K562 (cell line): Measurements from ENCODE around the gene ELOVL4. TPM values are rescaled to one million over a fixed set of nuclear protein-coding genes. Genes with fewer than 3 reads are reported as not detected.

ENCODE experiments used
- ATAC-seq: fragments of 200-7000 bp; cut with Tn5 transposase; 3 replicates; pipeline ENCODE4 v1.9.1; 2020; ENCODE audit warnings: moderate library complexity
- BruUV-seq: library from RNA; stranded (reverse); fragments of 400-500 nt; replicated peaks from 2 replicates; lab custom pipeline; 2021; lab: Mats Ljungman, UMichigan
- CTCF ChIA-PET: fragments of 300-600 bp; formaldehyde crosslinking; extraction: SDS; loops from one replicate; lab custom pipeline; 2021; ENCODE audit warnings: low intra/inter-chr PET ratio; lab: Yijun Ruan, JAX
- POLR2A ChIA-PET: fragments of 300-600, 350-650 bp; sonication (Branson Sonifier 250); formaldehyde crosslinking; extraction: SDS; loops from one replicate; lab custom pipeline; 2021; ENCODE audit warnings: antibody characterized with exemption, inconsistent platforms; lab: Yijun Ruan, JAX
- DNase-seq, 4 experiments: peaks; one replicate each; pipeline versions ENCODE4 v3.0.0 to v3.0.0-alpha.2; 2011 to 2018; ENCODE audit warnings: low spot score in 3 of 4, mixed read lengths in 3 of 4; ENCODE audit errors: extremely low read depth in 1 of 4
- FAIRE-seq: peaks from 2 replicates; lab custom pipeline; 2011; peaks lifted over from hg19 to GRCh38; lab: Jason Lieb, UNC
- H2AFZ ChIP-seq: 2 replicates; pipeline ENCODE4 v1.6.0; 2011; ENCODE audit warnings: low read depth, low read length, control low read depth, inconsistent platforms
- H3K27ac ChIP-seq: fragments of 200-600 bp; 3 replicates; pipeline ENCODE4 v1.8.0; 2011; ENCODE audit warnings: low read depth, mild to moderate bottlenecking, control low read depth, inconsistent platforms, low read length, moderate library complexity, mixed read lengths; ENCODE audit errors: extremely low read depth
- H3K27me3 ChIP-seq, 2 experiments: fragments of 300-600 bp in 1 of 2; 2 replicates in 1 of 2; 3 replicates in 1 of 2; pipeline versions ENCODE4 v1.6.0 to v1.8.0; 2011; ENCODE audit warnings: inconsistent platforms in 2 of 2, low read length in 2 of 2, mild to moderate bottlenecking in 1 of 2, mixed read lengths in 1 of 2, moderate library complexity in 1 of 2; ENCODE audit not compliant: control insufficient read depth in 2 of 2, insufficient read depth in 2 of 2
- H3K36me3 ChIP-seq: fragments of 300-600 bp; 3 replicates; pipeline ENCODE4 v1.8.0; 2011; ENCODE audit warnings: mild to moderate bottlenecking, low read length, inconsistent platforms; ENCODE audit not compliant: control insufficient read depth, insufficient read depth
- H3K4me1 ChIP-seq, 2 experiments: fragments of 200-600 bp in 1 of 2; replicated peaks in 1 of 2; 2 replicates in 1 of 2; 3 replicates in 1 of 2; pipeline versions ENCODE4 v1.5.1 to v1.8.0; 2011; ENCODE audit warnings: inconsistent platforms in 2 of 2, low read length in 2 of 2, mild to moderate bottlenecking in 1 of 2, mixed read lengths in 1 of 2, moderate library complexity in 1 of 2; ENCODE audit not compliant: control insufficient read depth in 2 of 2, insufficient read depth in 2 of 2
- H3K4me2 ChIP-seq: 2 replicates; pipeline ENCODE4 v1.6.1; 2011; ENCODE audit warnings: low read length, control low read depth, inconsistent platforms, mixed read lengths; ENCODE audit not compliant: insufficient read depth
- H3K4me3 ChIP-seq: fragments of 200-600 bp; sonication (generic), shearing (Covaris generic); 2 replicates; pipeline ENCODE4 v1.5.1; 2016; ENCODE audit warnings: control low read depth, inconsistent platforms
- H3K79me2 ChIP-seq: fragments of 200-600 bp; 3 replicates; pipeline ENCODE4 v1.8.0; 2011; ENCODE audit warnings: low read length, inconsistent platforms; ENCODE audit not compliant: control insufficient read depth, insufficient read depth
- H3K9ac ChIP-seq, 2 experiments: 2 replicates each; pipeline versions ENCODE4 v1.6.0 to v1.6.1; 2011; ENCODE audit warnings: low read depth in 2 of 2, low read length in 2 of 2, control low read depth in 1 of 2, inconsistent platforms in 1 of 2, mild to moderate bottlenecking in 1 of 2, mixed read lengths in 1 of 2; ENCODE audit not compliant: insufficient read depth in 1 of 2
- H3K9me1 ChIP-seq: one replicate; pipeline ENCODE4 v1.6.0; 2011; ENCODE audit warnings: inconsistent platforms, mild to moderate bottlenecking, low read length, moderate library complexity; ENCODE audit not compliant: control insufficient read depth, insufficient read depth
- H3K9me3 ChIP-seq: replicated peaks from 2 replicates; pipeline ENCODE4 v1.5.1; 2011; ENCODE audit warnings: low read depth, low read length, inconsistent platforms; ENCODE audit not compliant: control insufficient read depth, insufficient read depth
- H4K20me1 ChIP-seq: replicated peaks from 2 replicates; pipeline ENCODE4 v1.6.1; 2011; ENCODE audit warnings: low read length, inconsistent platforms, mixed read lengths; ENCODE audit not compliant: control insufficient read depth, insufficient read depth
- ASH1L ChIP-seq: fragments of 450-650 bp; IDR thresholded peaks from 2 replicates; pipeline ENCODE4 v1.6.1; 2018; ENCODE audit warnings: borderline replicate concordance, mild to moderate bottlenecking, low read depth; ENCODE audit not compliant: partially characterized antibody
- BRD4 ChIP-seq: fragments of 200-600 bp; sonication (generic); IDR thresholded peaks from 2 replicates; pipeline ENCODE4 v1.6.1; 2017; ENCODE audit warnings: inconsistent platforms
- BRF1 ChIP-seq: IDR thresholded peaks from 3 replicates; pipeline ENCODE4 v1.6.1; 2011; ENCODE audit warnings: borderline replicate concordance, mild to moderate bottlenecking; ENCODE audit not compliant: insufficient read length; ENCODE audit errors: extremely low read depth
- CEBPG ChIP-seq, 3 experiments: fragments of 200-800 bp in 1 of 3; sonication (Bioruptor generic) in 1 of 3; sonication (generic) in 1 of 3; formaldehyde crosslinking in 1 of 3; IDR thresholded peaks in 2 of 3; conservative IDR thresholded peaks in 1 of 3; 2 replicates each; pipeline versions ENCODE4 v1.6.1 to v1.8.0; 2016 to 2022; ENCODE audit warnings: missing compliant biosample characterization in 2 of 3, missing genetic modification characterization in 2 of 3, mild to moderate bottlenecking in 1 of 3, missing genetic modification reagents in 1 of 3
- CTCF ChIP-seq, 3 experiments: IDR thresholded peaks in 2 of 3; conservative IDR thresholded peaks in 1 of 3; 2 replicates each; pipeline ENCODE4 v1.5.1; 2011 to 2012; ENCODE audit warnings: low read length in 3 of 3, mild to moderate bottlenecking in 3 of 3, control low read depth in 2 of 3, improper control_type of control experiment in 1 of 3, inconsistent platforms in 1 of 3, low read depth in 1 of 3, mixed read lengths in 1 of 3, moderate library complexity in 1 of 3; ENCODE audit not compliant: insufficient read depth in 2 of 3
- EZH2 ChIP-seq: IDR thresholded peaks from 2 replicates; pipeline ENCODE4 v1.6.1; 2012; ENCODE audit warnings: low read depth, mild to moderate bottlenecking, inconsistent platforms, low read length, borderline replicate concordance
- KLF1 ChIP-seq: fragments of 450-650 bp; IDR thresholded peaks from 2 replicates; pipeline ENCODE4 v1.6.1; 2016; ENCODE audit warnings: missing genetic modification characterization, missing compliant biosample characterization
- PHB ChIP-seq: fragments of 250-450 bp; sonication (Bioruptor Pico); IDR thresholded peaks from 2 replicates; pipeline ENCODE4 v1.5.0; 2021
- POLR2G ChIP-seq: fragments of 200-400 bp; formaldehyde crosslinking; IDR thresholded peaks from 2 replicates; pipeline ENCODE4 v1.6.1; 2017; ENCODE audit warnings: low read depth, mild to moderate bottlenecking, antibody characterized with exemption, low read length, moderate library complexity
- RUNX1 ChIP-seq: sonication (generic); IDR thresholded peaks from 2 replicates; pipeline ENCODE4 v1.6.1; 2016; ENCODE audit warnings: antibody characterized with exemption, low read depth
- ZNF134 ChIP-seq: fragments of 250-450 bp; sonication (Bioruptor Pico); conservative IDR thresholded peaks from 2 replicates; pipeline ENCODE4 v1.4.0; 2020
- ZNF324 ChIP-seq: fragments of 250-450 bp; sonication (Bioruptor Pico); IDR thresholded peaks from 2 replicates; pipeline ENCODE4 v1.4.0; 2020; ENCODE audit warnings: mild to moderate bottlenecking
- ZNF408 ChIP-seq: fragments of 250-450 bp; sonication (Bioruptor Pico); IDR thresholded peaks from 2 replicates; pipeline ENCODE4 v1.4.0; 2020; ENCODE audit warnings: low read depth, mild to moderate bottlenecking, moderate library complexity
- WGBS: fragments of 100-300 bp; shearing (Covaris generic); methylation state at CpG from one replicate; pipeline ENCODE4 v1.1.6; 2016; ENCODE audit warnings: low coverage, mixed read lengths; ENCODE audit not compliant: insufficient coverage; ENCODE audit errors: missing lambda C conversion rate; 5-methylcytosine and 5-hydroxymethylcytosine counted together
- in situ Hi-C: fragments of 300-500 bp; cut with MboI; formaldehyde crosslinking; loops from 4 replicates; pipeline ENCODE4 v1.15.0; 2018; ENCODE audit warnings: inconsistent platforms, mixed read lengths
- intact Hi-C: fragments of 100-400 bp; cut with micrococcal nuclease; formaldehyde crosslinking; loops from 2 replicates; pipeline ENCODE4 v1.14.2; 2022
- polyA plus RNA-seq, 8 experiments: library from polyadenylated mRNA; depleted of rRNA in 4 of 8; stranded (reverse) in 5 of 8; unstranded in 3 of 8; fragments of >200 nt; fragmentation: Nextera tagmentation in 2 of 8; fragmentation: Illumina TruSeq in 1 of 8; extraction: Ambion mirVana in 2 of 8; extraction: Trizol in 1 of 8; gene quantifications; 2 replicates each; pipeline versions ENCODE4 v1.2.1 to v1.2.3, GENCODE V29; 2011 to 2014; ENCODE audit warnings: inconsistent platforms in 1 of 8, missing spikeins in 1 of 8
- total RNA-seq, 7 experiments: library from RNA; depleted of rRNA in 6 of 7; stranded (reverse); fragments of >200 nt in 6 of 7; fragmentation: Illumina TruSeq in 2 of 7; extraction: Trizol in 2 of 7; gene quantifications; 2 replicates each; pipeline versions ENCODE4 v1.2.1 to v1.2.3, GENCODE V29; 2011 to 2021; ENCODE audit warnings: low replicate concordance in 1 of 7

Gene ELOVL4
- total and polyA plus RNA-seq, 9 of the 15 experiments (the other 6 are each of a cell fraction or from before 2014, with no cell fraction given) = not detected

- TF ChIP-seq PHB (CRISPR knock-in tag) = no peak
- TF ChIP-seq ZNF134 (CRISPR knock-in tag) = no peak
- no peak for TF ChIP-seq RUNX1
- no peak for TF ChIP-seq ZNF324 (CRISPR knock-in tag)
- TF ChIP-seq POLR2G = no peak
- no peak for TF ChIP-seq BRD4
- TF ChIP-seq CEBPG (CRISPR knock-in tag; IDR thresholded peaks at IDR 0.05) = no peak
- TF ChIP-seq CEBPG (tag; conservative IDR thresholded peaks at IDR 0.05 in 1 of 2, IDR thresholded peaks at IDR 0.05 in 1 of 2) = no peak
- no peak for TF ChIP-seq ZNF408
- no peak for TF ChIP-seq ASH1L
- TF ChIP-seq KLF1 (tag) = no peak
- TF ChIP-seq CTCF (IDR thresholded peaks at IDR 0.05 in 2 of 3, conservative IDR thresholded peaks at IDR 0.05 in 1 of 3; ENCODE audit: insufficient read depth in 2 of 3, low read depth in 1 of 3, low read length in 3 of 3) = no peak
- TF ChIP-seq EZH2 = no peak
- no peak for TF ChIP-seq BRF1
- Histone ChIP-seq H3K9ac (no peak overlapping the region), H3K4me1 (no peaks in the 10 kb centered on the region), H4K20me1 (no peaks in the 10 kb centered on the region), H3K36me3 (no peaks in the 10 kb centered on the region), H3K4me2 (no peak overlapping the region), H3K27me3 (no peaks in the 10 kb centered on the region), H3K27ac (no peak overlapping the region), H2AFZ (no peak overlapping the region), H3K9me3 (no peaks in the 10 kb centered on the region), H3K9me1 (no peaks in the 10 kb centered on the region), H3K4me3 (no peak overlapping the region), H3K79me2 (no peaks in the 10 kb centered on the region)
- BruUV-seq = no TSS peak
- FAIRE-seq (no peak), DNase-seq (no peak), ATAC-seq (no peak)
- 0% methylated on average over 2 of the region's 3 CpGs for WGBS
- in situ Hi-C loops = no loop called here
- CTCF ChIA-PET = no interaction called here
- intact Hi-C loops = no loop called here
- POLR2A ChIA-PET = no interaction called here
Observed at GRCh38 chr6:79888587-79888986, 58.8 kb downstream of the ELOVL4 start.
